ENCODE results near the gene CIAO2B. TPM values are rescaled to one million over a fixed set of nuclear protein-coding genes. Genes with fewer than 3 reads are reported as not detected.

CIAO2B gene
- polyA plus RNA-seq, 1 donor (not counting 4 experiments of a cell fraction or from before 2014, with no cell fraction given) = 105 TPM

GRCh38 chr16:66920299-66920590, 14.0 kb downstream of the CIAO2B start:
- FAIRE-seq (no peak), DNase-seq (ENCODE audit: low read depth, low spot score) (no peak)
- Histone ChIP-seq H3K4me1 (ENCODE audit: control insufficient read depth, extremely low read depth, insufficient read depth, low read length) (peaks cover 3% of the 10 kb centered on the region), H4K20me1 (ENCODE audit: control insufficient read depth, extremely low read depth, insufficient read depth, low read length) (no peaks in the 10 kb centered on the region), H3K36me3 (ENCODE audit: control insufficient read depth in 2 of 2, extremely low read depth in 1 of 2, insufficient read depth in 2 of 2, low read length in 2 of 2) (no peaks in the 10 kb centered on the region), H3K27me3 (ENCODE audit: control insufficient read depth, extremely low read depth, insufficient read depth, low read length) (peaks cover 36% of the 10 kb centered on the region), H3K9me1 (ENCODE audit: control insufficient read depth, extremely low read depth, insufficient read depth, low read length) (no peaks in the 10 kb centered on the region), H3K27ac (ENCODE audit: control insufficient read depth, insufficient read depth, low read length) (no peak overlapping the region), H3K9ac (ENCODE audit: control insufficient read depth, extremely low read depth, insufficient read depth, low read length) (no peak overlapping the region), H2AFZ (ENCODE audit: control insufficient read depth, low read length) (no peak overlapping the region), H3K9me3 (ENCODE audit: control insufficient read depth, low read depth, low read length) (no peaks in the 10 kb centered on the region), H3K4me3 (ENCODE audit: control insufficient read depth in 2 of 3, extremely low read depth in 1 of 3, insufficient read depth in 2 of 3, low read depth in 1 of 3, low read length in 3 of 3) (no peak overlapping the region), H3K79me2 (ENCODE audit: control insufficient read depth, insufficient read depth, low read length) (no peaks in the 10 kb centered on the region), H3K4me2 (ENCODE audit: control insufficient read depth, extremely low read depth, insufficient read depth, low read depth, low read length) (no peak overlapping the region)
- TF ChIP-seq CTCF (optimal IDR thresholded peaks at IDR 0.05 in 1 of 3, IDR thresholded peaks at IDR 0.05 in 1 of 3, conservative IDR thresholded peaks at IDR 0.05 in 1 of 3; ENCODE audit: extremely low read depth in 1 of 3, insufficient read depth in 2 of 3, low read length in 3 of 3) = no peak
- no peak for TF ChIP-seq EZH2 (IDR thresholded peaks at IDR 0.05; ENCODE audit: low read length)
- dilution Hi-C loops (cut with MboI; ENCODE audit: extremely low pct_ligation_motif_present, low sequenced_read_pairs) = no loop called here

GRCh38 chr16:66919569-66920298, 14.5 kb downstream of the CIAO2B start:
- FAIRE-seq (no peak), DNase-seq (ENCODE audit: low read depth, low spot score) (no peak)
- no peak overlapping the region for H3K4me2 ChIP-seq (ENCODE audit: control insufficient read depth, extremely low read depth, insufficient read depth, low read depth, low read length)
- peaks cover 30% of the 10 kb centered on the region for H3K27me3 ChIP-seq (ENCODE audit: control insufficient read depth, extremely low read depth, insufficient read depth, low read length)
- no peaks in the 10 kb centered on the region for H3K9me3 ChIP-seq (ENCODE audit: control insufficient read depth, low read depth, low read length)
- dilution Hi-C loops (cut with MboI; ENCODE audit: extremely low pct_ligation_motif_present, low sequenced_read_pairs) = no loop called here
- no peak overlapping the region for H2AFZ ChIP-seq (ENCODE audit: control insufficient read depth, low read length)
- no peaks in the 10 kb centered on the region for H3K79me2 ChIP-seq (ENCODE audit: control insufficient read depth, insufficient read depth, low read length)
- H3K4me3 ChIP-seq (ENCODE audit: control insufficient read depth in 2 of 3, extremely low read depth in 1 of 3, insufficient read depth in 2 of 3, low read depth in 1 of 3, low read length in 3 of 3) = no peak overlapping the region
- no peaks in the 10 kb centered on the region for H4K20me1 ChIP-seq (ENCODE audit: control insufficient read depth, extremely low read depth, insufficient read depth, low read length)
- H3K27ac ChIP-seq (ENCODE audit: control insufficient read depth, insufficient read depth, low read length) = no peak overlapping the region
- peaks cover 3% of the 10 kb centered on the region for H3K4me1 ChIP-seq (ENCODE audit: control insufficient read depth, extremely low read depth, insufficient read depth, low read length)
- no peak overlapping the region for H3K9ac ChIP-seq (ENCODE audit: control insufficient read depth, extremely low read depth, insufficient read depth, low read length)
- TF ChIP-seq CTCF (optimal IDR thresholded peaks at IDR 0.05 in 1 of 3, IDR thresholded peaks at IDR 0.05 in 1 of 3, conservative IDR thresholded peaks at IDR 0.05 in 1 of 3; ENCODE audit: extremely low read depth in 1 of 3, insufficient read depth in 2 of 3, low read length in 3 of 3) (no peak), EZH2 (IDR thresholded peaks at IDR 0.05; ENCODE audit: low read length) (no peak)
- no peaks in the 10 kb centered on the region for H3K9me1 ChIP-seq (ENCODE audit: control insufficient read depth, extremely low read depth, insufficient read depth, low read length)
- H3K36me3 ChIP-seq (ENCODE audit: control insufficient read depth in 2 of 2, extremely low read depth in 1 of 2, insufficient read depth in 2 of 2, low read length in 2 of 2) = no peaks in the 10 kb centered on the region

Data from keratinocyte (primary cell).